ENCODE results near the gene TIGD1. TPM values are rescaled to one million over a fixed set of nuclear protein-coding genes. Genes with fewer than 3 reads are reported as not detected.

TIGD1 gene
- total RNA-seq: 1 to 10 TPM; 6.1 to 9.6 TPM

GRCh38 chr2:232550354-232551249, at the start of gene TIGD1, which contains the start of gene EIF4E2:
Gene TIGD1, minus strand, starts transcription at chr2:232550557. Its CDS starts 675 bp downstream, at chr2:232549882.
Gene EIF4E2, plus strand, starts transcription at chr2:232550689. Its CDS starts 36 bp downstream, at chr2:232550725.
- peaks cover 31% of the 10 kb centered on the region for H3K36me3 Mint-ChIP-seq
- CTCF ChIA-PET: interaction anchor here (1.0 kb wide), 1 partner anchor 10 kb away, joined by 3 read pairs; no protein-coding TSS in a partner anchor
- H3K9me3 Mint-ChIP-seq (ENCODE audit: low read depth): no peaks in the 10 kb centered on the region
- ATAC-seq (peak; percentile 94), DNase-seq (peak; percentile 94)
- H3K27ac Mint-ChIP-seq: peak within 1 kb of the TSS; percentile 100
- H3K27me3 Mint-ChIP-seq: no peaks in the 10 kb centered on the region
- peaks cover 73% of the 10 kb centered on the region for H3K4me1 Mint-ChIP-seq
- peak within 1 kb of the TSS; percentile 97 for H3K4me3 Mint-ChIP-seq

DNA sequence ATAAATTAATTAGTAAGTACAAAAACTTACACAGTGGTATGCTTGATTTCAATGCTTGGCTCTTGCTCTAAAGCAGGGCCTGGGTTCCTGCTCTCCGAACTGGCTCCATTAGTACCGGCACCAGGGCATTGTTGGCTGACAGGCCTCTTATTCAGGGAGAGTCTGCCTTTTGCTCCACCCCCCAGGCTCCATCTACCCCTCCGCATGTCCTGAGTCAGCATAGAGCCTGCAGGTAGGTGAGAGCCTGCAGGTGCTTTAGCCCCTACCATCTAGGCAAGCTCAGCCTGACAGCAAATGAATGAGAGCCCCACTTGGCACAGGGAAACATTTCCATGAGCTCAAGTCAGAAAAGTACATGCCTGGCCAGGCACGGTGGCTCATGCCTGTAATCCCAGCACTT, 47.9 kb upstream of the TIGD1 start:
- ATAC-seq: no peak

GRCh38 chr2:232597362-232598079, 47.2 kb upstream of the TIGD1 start:
- no peak overlapping the region for H3K4me3 Mint-ChIP-seq
- no peak for DNase-seq
- no peaks in the 10 kb centered on the region for H3K9me3 Mint-ChIP-seq (ENCODE audit: low read depth)
- no peaks in the 10 kb centered on the region for H3K27me3 Mint-ChIP-seq
- H3K27ac Mint-ChIP-seq: no peak overlapping the region
- CTCF ChIA-PET: no interaction called here
- H3K36me3 Mint-ChIP-seq: no peaks in the 10 kb centered on the region
- ATAC-seq: no peak
- H3K4me1 Mint-ChIP-seq: peaks cover 9% of the 10 kb centered on the region

More for the DNA sequence above, 47.9 kb upstream of the TIGD1 start:
- no peak for DNase-seq
- CTCF ChIA-PET: no interaction called here
- H3K27me3 Mint-ChIP-seq: peaks cover 4% of the 10 kb centered on the region
- no peaks in the 10 kb centered on the region for H3K9me3 Mint-ChIP-seq (ENCODE audit: low read depth)
- no peaks in the 10 kb centered on the region for H3K36me3 Mint-ChIP-seq
- H3K4me1 Mint-ChIP-seq: peaks cover 3% of the 10 kb centered on the region
- no peak overlapping the region for H3K27ac Mint-ChIP-seq
- no peak overlapping the region for H3K4me3 Mint-ChIP-seq

GRCh38 chr2:232593982-232594381, 43.6 kb upstream of the TIGD1 start:
- H3K4me3 Mint-ChIP-seq: no peak overlapping the region
- CTCF ChIA-PET: interaction anchor here (0.7 to 1.4 kb wide), 3 partner anchors 10 to 14 kb away, joined by 3 to 5 read pairs (median 3); no protein-coding TSS in a partner anchor
- H3K36me3 Mint-ChIP-seq: no peaks in the 10 kb centered on the region
- no peaks in the 10 kb centered on the region for H3K9me3 Mint-ChIP-seq (ENCODE audit: low read depth)
- no peak for ATAC-seq
- no peaks in the 10 kb centered on the region for H3K27me3 Mint-ChIP-seq
- DNase-seq: no peak
- no peak overlapping the region for H3K27ac Mint-ChIP-seq
- H3K4me1 Mint-ChIP-seq: peaks cover 9% of the 10 kb centered on the region

DNA sequence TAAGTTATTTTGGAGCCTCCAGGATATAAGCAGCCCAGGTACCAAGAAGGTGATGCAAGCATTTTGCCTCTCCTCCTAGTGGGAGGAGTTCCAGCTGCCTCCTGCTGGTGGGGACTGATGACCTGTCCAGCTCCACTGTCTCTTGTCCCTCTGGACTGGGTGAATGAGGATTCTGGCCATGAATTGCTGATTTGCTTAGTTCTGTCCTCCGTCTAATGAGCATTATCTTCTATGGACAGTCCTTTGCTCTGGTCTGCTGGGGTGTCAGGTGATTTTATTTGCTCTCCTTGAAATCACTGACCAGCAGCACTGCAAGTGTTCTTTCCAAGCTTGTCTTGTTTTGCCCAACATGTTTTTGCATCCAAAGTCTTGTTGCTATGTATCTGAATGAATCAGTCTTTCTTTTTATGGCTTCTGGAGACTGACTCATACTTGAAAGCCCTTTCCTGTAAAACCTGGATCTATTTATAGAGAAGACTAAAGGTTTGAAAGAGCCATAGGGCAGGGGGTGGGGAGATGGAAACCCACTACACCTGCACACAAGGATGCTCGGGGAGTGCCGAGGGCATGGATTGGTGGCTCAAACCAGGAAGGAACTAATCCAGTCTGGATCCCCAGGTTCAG, 42.5 kb upstream of the TIGD1 start:
- ATAC-seq (peak; percentile 42), DNase-seq (no peak)
- CTCF ChIA-PET: interaction anchor here (0.7 to 1.1 kb wide), 2 partner anchors 9 to 13 kb away, joined by 3 read pairs; no protein-coding TSS in a partner anchor
- H3K9me3 Mint-ChIP-seq (ENCODE audit: low read depth): no peaks in the 10 kb centered on the region
- H3K36me3 Mint-ChIP-seq: no peaks in the 10 kb centered on the region
- peaks cover 9% of the 10 kb centered on the region for H3K4me1 Mint-ChIP-seq
- no peaks in the 10 kb centered on the region for H3K27me3 Mint-ChIP-seq
- no peak overlapping the region for H3K4me3 Mint-ChIP-seq
- H3K27ac Mint-ChIP-seq: no peak overlapping the region

DNA sequence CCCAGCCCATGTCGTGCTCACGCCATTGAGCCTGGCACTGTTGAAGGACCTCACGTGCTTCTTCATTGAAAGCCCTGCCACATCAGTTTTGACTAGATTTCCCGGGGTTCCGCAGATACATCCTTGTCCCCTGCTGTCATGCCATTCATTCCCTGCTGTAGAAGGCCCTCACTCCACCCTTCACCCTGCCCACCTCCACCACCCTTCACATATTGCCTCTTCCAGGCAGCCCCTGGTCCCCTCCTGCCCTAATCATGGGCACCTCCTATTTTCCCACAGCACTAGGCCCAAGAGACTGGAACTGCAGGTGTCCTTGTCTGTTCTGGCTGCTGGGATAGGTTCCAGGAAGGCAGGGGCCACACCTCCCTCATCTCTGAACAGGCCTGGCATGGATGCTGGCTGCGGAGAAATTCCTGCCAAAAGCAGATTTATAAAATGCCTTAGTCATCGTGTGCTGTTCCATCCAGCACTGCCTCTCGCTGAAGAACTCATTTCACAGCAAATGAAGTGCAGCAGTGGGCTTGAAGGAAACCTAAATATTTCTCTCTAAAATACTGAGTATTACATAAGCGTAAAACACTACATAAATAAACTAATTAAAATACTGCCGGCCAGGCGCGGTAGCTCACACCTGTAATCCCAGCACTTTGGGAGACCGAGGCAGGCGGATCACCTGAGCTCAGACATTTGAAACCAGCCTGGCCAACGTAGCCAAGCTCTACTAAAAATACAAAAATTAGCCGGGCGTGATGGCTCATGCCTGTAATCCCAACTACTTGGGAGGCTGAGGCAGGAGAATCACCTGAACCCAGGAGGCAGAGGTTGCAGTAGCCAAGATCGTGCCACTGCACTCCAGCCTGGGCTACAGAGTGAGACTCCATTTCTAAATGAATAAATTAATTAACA, 38.6 kb upstream of the TIGD1 start:
- no peak for DNase-seq
- H3K9me3 Mint-ChIP-seq (ENCODE audit: low read depth): no peaks in the 10 kb centered on the region
- ATAC-seq: no peak
- CTCF ChIA-PET: no interaction called here
- peaks cover 9% of the 10 kb centered on the region for H3K4me1 Mint-ChIP-seq
- no peak overlapping the region for H3K27ac Mint-ChIP-seq
- no peaks in the 10 kb centered on the region for H3K36me3 Mint-ChIP-seq
- H3K4me3 Mint-ChIP-seq: no peak overlapping the region
- no peaks in the 10 kb centered on the region for H3K27me3 Mint-ChIP-seq

GRCh38 chr2:232588031-232588430, 37.7 kb upstream of the TIGD1 start:
- Mint-ChIP-seq H3K4me1 (peaks cover 3% of the 10 kb centered on the region), H3K9me3 (ENCODE audit: low read depth) (no peaks in the 10 kb centered on the region), H3K27me3 (no peaks in the 10 kb centered on the region), H3K27ac (no peak overlapping the region), H3K36me3 (peaks cover 4% of the 10 kb centered on the region), H3K4me3 (no peak overlapping the region)
- CTCF ChIA-PET: no interaction called here
- ATAC-seq (no peak), DNase-seq (no peak)

- Mint-ChIP-seq H3K9me3 (ENCODE audit: low read depth) (no peaks in the 10 kb centered on the region), H3K36me3 (peaks cover 6% of the 10 kb centered on the region), H3K4me1 (no peaks in the 10 kb centered on the region), H3K27ac (no peak overlapping the region), H3K4me3 (no peak overlapping the region), H3K27me3 (no peaks in the 10 kb centered on the region)
- ATAC-seq: no peak
- CTCF ChIA-PET: no interaction called here
- DNase-seq: no peak
Measured at GRCh38 chr2:232587512-232587911, 37.2 kb upstream of the TIGD1 start.

GRCh38 chr2:232586943-232587505, 36.7 kb upstream of the TIGD1 start:
- Mint-ChIP-seq H3K4me3 (no peak overlapping the region), H3K36me3 (peaks cover 7% of the 10 kb centered on the region), H3K4me1 (no peaks in the 10 kb centered on the region), H3K27ac (no peak overlapping the region), H3K9me3 (ENCODE audit: low read depth) (no peaks in the 10 kb centered on the region), H3K27me3 (no peaks in the 10 kb centered on the region)
- CTCF ChIA-PET: no interaction called here
- DNase-seq (no peak), ATAC-seq (no peak)

- ATAC-seq: no peak
- CTCF ChIA-PET: interaction anchor here (1.2 kb wide), 1 partner anchor 9 kb away, joined by 3 read pairs; no protein-coding TSS in a partner anchor
- no peak for DNase-seq
- H3K36me3 Mint-ChIP-seq: peaks cover 12% of the 10 kb centered on the region
- no peak overlapping the region for H3K27ac Mint-ChIP-seq
- H3K4me1 Mint-ChIP-seq: peaks cover 22% of the 10 kb centered on the region
- H3K4me3 Mint-ChIP-seq: no peak overlapping the region
- no peaks in the 10 kb centered on the region for H3K27me3 Mint-ChIP-seq
- no peaks in the 10 kb centered on the region for H3K9me3 Mint-ChIP-seq (ENCODE audit: low read depth)
Measured at GRCh38 chr2:232584238-232584637, 33.9 kb upstream of the TIGD1 start.

GRCh38 chr2:232581725-232582124, 31.4 kb upstream of the TIGD1 start:
- CTCF ChIA-PET: interaction anchor here (1.0 to 1.4 kb wide), 2 partner anchors 18 to 24 kb away, joined by 3 to 4 read pairs; no protein-coding TSS in a partner anchor
- DNase-seq (no peak), ATAC-seq (no peak)
- Mint-ChIP-seq H3K27ac (no peak overlapping the region), H3K4me1 (peaks cover 22% of the 10 kb centered on the region), H3K27me3 (no peaks in the 10 kb centered on the region), H3K9me3 (ENCODE audit: low read depth) (no peaks in the 10 kb centered on the region), H3K36me3 (peaks cover 15% of the 10 kb centered on the region), H3K4me3 (no peak overlapping the region)

- H3K4me3 Mint-ChIP-seq: no peak overlapping the region
Measured at GRCh38 chr2:232580648-232580981, 30.3 kb upstream of the TIGD1 start.

More at GRCh38 chr2:232580648-232580981, 30.3 kb upstream of the TIGD1 start:
- Mint-ChIP-seq H3K36me3 (peaks cover 19% of the 10 kb centered on the region), H3K27ac (peak overlapping the region; percentile 73), H3K27me3 (no peaks in the 10 kb centered on the region), H3K4me1 (peaks cover 22% of the 10 kb centered on the region), H3K9me3 (ENCODE audit: low read depth) (no peaks in the 10 kb centered on the region)
- DNase-seq (no peak), ATAC-seq (no peak)
- CTCF ChIA-PET: interaction anchor here (1.0 to 1.4 kb wide), 2 partner anchors 13 to 17 kb away, joined by 3 to 4 read pairs; no protein-coding TSS in a partner anchor
